ENCODE data around the gene CEP290.

Gene CEP290

DNA sequence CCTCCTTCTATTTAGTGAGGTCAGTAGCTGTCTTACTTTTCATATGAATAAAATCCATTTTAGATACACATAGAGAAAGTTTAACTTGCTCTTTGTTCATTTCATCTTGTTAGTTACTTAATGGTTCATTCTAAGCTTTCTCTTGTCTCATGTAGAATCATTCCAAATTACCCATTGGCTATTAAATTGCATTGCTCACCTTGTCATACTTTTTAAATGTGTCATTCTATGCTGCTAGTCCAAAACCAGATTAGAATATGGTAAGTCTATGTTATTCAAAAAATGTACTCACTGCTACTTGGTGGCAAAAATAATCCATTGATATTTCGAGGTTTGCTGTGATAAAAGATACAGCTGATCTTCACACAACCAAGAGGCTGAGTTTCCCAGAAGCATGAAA, 115.7 kb downstream of the CEP290 start:
- DNase-seq (ENCODE audit: low spot score): no peak
- in situ Hi-C loops (cut with MboI; ENCODE audit: low sequenced_read_pairs, unreplicated experiment): no loop called here
- TF ChIP-seq, protein P1, sequence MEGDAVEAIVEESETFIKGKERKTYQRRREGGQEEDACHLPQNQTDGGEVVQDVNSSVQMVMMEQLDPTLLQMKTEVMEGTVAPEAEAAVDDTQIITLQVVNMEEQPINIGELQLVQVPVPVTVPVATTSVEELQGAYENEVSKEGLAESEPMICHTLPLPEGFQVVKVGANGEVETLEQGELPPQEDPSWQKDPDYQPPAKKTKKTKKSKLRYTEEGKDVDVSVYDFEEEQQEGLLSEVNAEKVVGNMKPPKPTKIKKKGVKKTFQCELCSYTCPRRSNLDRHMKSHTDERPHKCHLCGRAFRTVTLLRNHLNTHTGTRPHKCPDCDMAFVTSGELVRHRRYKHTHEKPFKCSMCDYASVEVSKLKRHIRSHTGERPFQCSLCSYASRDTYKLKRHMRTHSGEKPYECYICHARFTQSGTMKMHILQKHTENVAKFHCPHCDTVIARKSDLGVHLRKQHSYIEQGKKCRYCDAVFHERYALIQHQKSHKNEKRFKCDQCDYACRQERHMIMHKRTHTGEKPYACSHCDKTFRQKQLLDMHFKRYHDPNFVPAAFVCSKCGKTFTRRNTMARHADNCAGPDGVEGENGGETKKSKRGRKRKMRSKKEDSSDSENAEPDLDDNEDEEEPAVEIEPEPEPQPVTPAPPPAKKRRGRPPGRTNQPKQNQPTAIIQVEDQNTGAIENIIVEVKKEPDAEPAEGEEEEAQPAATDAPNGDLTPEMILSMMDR (IDR thresholded peaks at IDR 0.05; ENCODE audit: borderline replicate concordance, control extremely low read depth, extremely low read depth, insufficient read depth, missing control alignments): no peak

DNA sequence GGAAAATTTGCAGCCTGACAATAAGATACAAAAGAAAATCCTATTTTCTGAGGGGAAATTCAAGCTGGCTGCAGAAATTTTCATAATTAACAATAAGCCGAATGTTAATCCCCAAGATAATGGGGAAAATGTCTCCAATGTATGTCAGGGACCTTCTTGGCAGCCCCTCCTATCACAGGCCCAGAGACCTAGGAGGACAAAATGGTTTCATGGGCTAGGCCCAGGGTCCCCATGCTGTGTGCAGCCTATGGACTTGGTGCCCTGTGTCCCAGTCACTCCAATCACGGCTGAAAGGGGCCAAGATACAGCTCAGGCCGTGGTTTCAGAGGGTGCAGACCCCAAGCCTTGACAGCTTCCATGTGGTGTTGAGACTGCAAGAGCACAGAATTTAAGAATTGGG, 123.9 kb downstream of the CEP290 start:
- TF ChIP-seq, protein P1 (IDR thresholded peaks at IDR 0.05; ENCODE audit: borderline replicate concordance, control extremely low read depth, extremely low read depth, insufficient read depth, missing control alignments): no peak
- in situ Hi-C loops (cut with MboI; ENCODE audit: low sequenced_read_pairs, unreplicated experiment): no loop called here
- DNase-seq (ENCODE audit: low spot score): no peak

DNA sequence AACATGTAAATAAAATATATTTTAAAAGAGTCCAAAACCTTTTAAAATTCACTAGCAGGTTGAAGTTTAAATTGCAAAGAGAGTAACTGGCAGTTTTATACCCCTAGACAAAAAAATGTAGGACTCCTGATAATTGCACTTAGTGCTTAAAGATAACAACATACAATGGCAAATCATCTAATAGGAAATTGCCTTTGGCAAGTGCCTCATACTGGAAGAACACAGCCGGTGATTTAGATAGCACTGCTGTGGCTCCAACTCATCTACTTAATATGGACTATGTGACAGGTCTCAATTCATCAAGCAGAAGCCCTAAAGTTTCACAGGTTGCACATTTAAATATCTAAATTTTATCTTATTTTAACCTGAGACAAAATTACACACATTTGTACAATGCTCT, 126.1 kb downstream of the CEP290 start:
- in situ Hi-C loops (cut with MboI; ENCODE audit: low sequenced_read_pairs, unreplicated experiment): no loop called here
- DNase-seq (ENCODE audit: low spot score): no peak
- TF ChIP-seq, protein P1 (IDR thresholded peaks at IDR 0.05; ENCODE audit: borderline replicate concordance, control extremely low read depth, extremely low read depth, insufficient read depth, missing control alignments): no peak

DNA sequence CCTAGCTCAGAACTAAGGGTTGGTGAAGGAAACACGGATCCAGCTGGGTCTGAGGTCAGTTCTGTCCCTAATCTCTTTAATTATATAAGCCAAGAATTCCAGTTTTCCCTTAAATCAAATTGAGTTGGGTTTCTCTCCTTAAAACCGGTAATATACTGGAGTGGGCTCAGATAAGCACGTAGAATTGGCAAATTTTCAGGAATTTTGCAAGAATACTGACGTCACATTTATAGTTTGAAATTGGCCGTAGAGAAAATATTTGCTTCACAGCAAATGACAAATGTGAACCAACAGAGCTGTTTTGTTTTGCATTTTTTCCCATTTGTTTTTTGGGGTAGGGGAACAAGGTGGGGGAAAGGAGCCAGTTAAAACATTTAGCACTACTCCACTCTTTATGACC, 130.1 kb downstream of the CEP290 start:
- TF ChIP-seq, protein P1 (IDR thresholded peaks at IDR 0.05; ENCODE audit: borderline replicate concordance, control extremely low read depth, extremely low read depth, insufficient read depth, missing control alignments): no peak
- in situ Hi-C loops (cut with MboI; ENCODE audit: low sequenced_read_pairs, unreplicated experiment): no loop called here
- no peak for DNase-seq (ENCODE audit: low spot score)

DNA sequence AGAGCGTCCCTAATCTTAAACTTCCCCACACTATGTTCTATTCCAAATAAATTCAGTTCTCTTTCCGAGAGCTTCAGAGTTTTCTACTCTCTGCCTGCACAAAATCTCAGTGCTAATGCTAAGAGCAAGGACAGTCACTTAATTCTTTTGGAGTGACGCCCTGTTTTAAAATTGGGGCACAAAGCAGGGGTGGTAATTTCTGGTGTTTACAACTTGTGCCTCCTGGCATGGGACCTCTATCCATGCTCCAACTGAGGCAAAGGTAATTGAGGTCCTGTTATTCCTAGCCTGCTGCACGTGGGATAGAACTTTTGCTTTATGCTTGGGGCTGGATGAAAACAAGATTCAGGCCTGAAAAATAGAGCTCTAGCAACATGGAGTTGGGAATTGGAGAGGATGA, 135.5 kb downstream of the CEP290 start:
- in situ Hi-C loops (cut with MboI; ENCODE audit: low sequenced_read_pairs, unreplicated experiment): no loop called here
- TF ChIP-seq, protein P1 (IDR thresholded peaks at IDR 0.05; ENCODE audit: borderline replicate concordance, control extremely low read depth, extremely low read depth, insufficient read depth, missing control alignments): no peak
- DNase-seq (ENCODE audit: low spot score): no peak

DNA sequence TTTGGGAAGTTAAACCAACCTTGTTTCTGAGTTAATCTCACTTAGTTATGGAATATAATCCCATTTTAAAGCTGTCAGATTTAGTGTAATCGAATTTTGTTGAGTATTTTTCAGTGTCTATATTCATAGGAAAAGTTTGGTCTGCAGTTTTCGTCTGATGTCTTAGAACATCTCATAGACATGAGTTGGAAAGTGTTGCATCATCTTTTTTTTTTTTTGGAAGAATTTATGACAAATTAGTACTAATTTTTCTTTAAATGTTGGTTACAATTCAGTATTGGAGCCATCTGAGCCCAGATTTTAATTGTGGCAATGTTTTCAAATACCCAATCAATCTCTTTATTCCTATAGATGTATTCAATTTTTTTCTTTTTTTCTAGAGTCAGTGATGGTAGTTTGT, 140.6 kb downstream of the CEP290 start:
- in situ Hi-C loops (cut with MboI; ENCODE audit: low sequenced_read_pairs, unreplicated experiment): no loop called here
- TF ChIP-seq, protein P1 (IDR thresholded peaks at IDR 0.05; ENCODE audit: borderline replicate concordance, control extremely low read depth, extremely low read depth, insufficient read depth, missing control alignments): no peak
- DNase-seq (ENCODE audit: low spot score): no peak
